Caco-2 (cell line): ENCODE data around the gene MMAB. TPM values are rescaled to one million over a fixed set of nuclear protein-coding genes. Genes with fewer than 3 reads are reported as not detected.

Source experiments
- BruUV-seq: library from RNA; stranded (reverse); fragments of 400-500 nt; replicated peaks from 2 replicates; lab custom pipeline; 2021; lab: Mats Ljungman, UMichigan
- CTCF ChIA-PET: fragments of 300-600 bp; sonication (Branson Sonifier 250); formaldehyde crosslinking; loops from one replicate; lab custom pipeline; 2022; ENCODE audit warnings: antibody characterized with exemption; lab: Charles Lee
- POLR2A ChIA-PET: fragments of 300-600 bp; sonication (Branson Sonifier 250); formaldehyde crosslinking; loops from one replicate; lab custom pipeline; 2022; ENCODE audit warnings: antibody characterized with exemption; lab: Charles Lee
- DNase-seq, 2 experiments: peaks; one replicate each; pipeline versions ENCODE4 v3.0.0 to v3.0.0-alpha.2; 2020 to 2022
- H3K27me3 ChIP-seq: replicated peaks from 2 replicates; pipeline ENCODE4 v1.6.0; 2011; ENCODE audit warnings: low read length; ENCODE audit not compliant: control insufficient read depth, insufficient read depth
- H3K36me3 ChIP-seq: 2 replicates; pipeline ENCODE4 v1.5.1; 2011; ENCODE audit warnings: low read length; ENCODE audit not compliant: control insufficient read depth, insufficient read depth
- H3K4me1 ChIP-seq: fragments of 250-450 bp; sonication (Bioruptor Pico); 2 replicates; pipeline ENCODE4 v1.5.1; 2020; ENCODE audit warnings: mild to moderate bottlenecking
- H3K4me3 ChIP-seq: 2 replicates; pipeline ENCODE4 v1.5.1; 2011; ENCODE audit warnings: low read depth, mild to moderate bottlenecking, control low read depth, low read length
- H3K9me3 ChIP-seq: fragments of 250-450 bp; sonication (Bioruptor Pico); 2 replicates; pipeline ENCODE4 v1.5.1; 2020; ENCODE audit warnings: mild to moderate bottlenecking, moderate library complexity
- H3K27ac Mint-ChIP-seq: one replicate; pipeline ENCODE4 v1.8.0; 2022; ENCODE audit warnings: mixed read lengths; ENCODE audit not compliant: unreplicated experiment
- H3K27me3 Mint-ChIP-seq: one replicate; pipeline ENCODE4 v1.8.0; 2022; ENCODE audit warnings: mixed read lengths; ENCODE audit not compliant: insufficient read depth, unreplicated experiment
- H3K36me3 Mint-ChIP-seq: one replicate; pipeline ENCODE4 v1.8.0; 2022; ENCODE audit warnings: mild to moderate bottlenecking, mixed read lengths; ENCODE audit not compliant: insufficient read depth, unreplicated experiment
- H3K4me1 Mint-ChIP-seq: one replicate; pipeline ENCODE4 v1.8.0; 2022; ENCODE audit warnings: low read depth, mixed read lengths; ENCODE audit not compliant: unreplicated experiment
- H3K4me3 Mint-ChIP-seq: one replicate; pipeline ENCODE4 v1.8.0; 2022; ENCODE audit warnings: mild to moderate bottlenecking, moderate library complexity, mixed read lengths; ENCODE audit not compliant: unreplicated experiment
- H3K9me3 Mint-ChIP-seq: one replicate; pipeline ENCODE4 v1.8.0; 2022; ENCODE audit warnings: mixed read lengths; ENCODE audit not compliant: unreplicated experiment
- CTCF ChIP-seq, 2 experiments: fragments of 200-600 bp in 1 of 2; IDR thresholded peaks; 1 replicate in 1 of 2; 2 replicates in 1 of 2; pipeline versions ENCODE4 v1.5.1 to v1.8.0; 2011 to 2022; ENCODE audit warnings: antibody characterized with exemption in 1 of 2, control low read depth in 1 of 2, inconsistent platforms in 1 of 2, low read depth in 1 of 2, low read length in 1 of 2, mild to moderate bottlenecking in 1 of 2, moderate library complexity in 1 of 2; ENCODE audit not compliant: insufficient read depth in 1 of 2, severe bottlenecking in 1 of 2, unreplicated experiment in 1 of 2
- intact Hi-C: fragments of 100-400 bp; cut with micrococcal nuclease; formaldehyde crosslinking; loops from one replicate; pipeline ENCODE4 v1.10.0; 2022; ENCODE audit not compliant: unreplicated experiment
- total RNA-seq: library from RNA; stranded (reverse); gene quantifications from 2 replicates; pipeline ENCODE4 v1.2.3, GENCODE V29; 2022

MMAB gene
- total RNA-seq, 1 experiment from 2014 or later: 48.9 TPM

GRCh38 chr12:109550281-109550680 lies 23.0 kb downstream of the MMAB start:
- H3K27me3 ChIP-seq: no peaks in the 10 kb centered on the region
- no peak overlapping the region for H3K4me3 Mint-ChIP-seq
- H3K4me3 ChIP-seq: no peak overlapping the region
- H3K36me3 ChIP-seq: no peaks in the 10 kb centered on the region
- no peaks in the 10 kb centered on the region for H3K4me1 Mint-ChIP-seq
- no peaks in the 10 kb centered on the region; the same call in 1 of the 2 replicates for H3K4me1 ChIP-seq
- BruUV-seq: no TSS peak
- ChIA-PET POLR2A (interaction anchor here (1.3 kb wide), 1 partner anchor 24 kb away, joined by 4 read pairs; the partner anchor contains the start of gene MVK), CTCF (interaction anchor here (0.7 kb wide), 1 partner anchor 225 kb away, joined by 3 read pairs; no protein-coding TSS in a partner anchor)
- DNase-seq: no peak
- no peaks in the 10 kb centered on the region for H3K9me3 Mint-ChIP-seq
- TF ChIP-seq CTCF (IDR thresholded peaks at IDR 0.05; ENCODE audit: insufficient read depth in 1 of 2, low read depth in 1 of 2, low read length in 1 of 2, severe bottlenecking in 1 of 2, unreplicated experiment in 1 of 2): no peak
- H3K36me3 Mint-ChIP-seq: no peaks in the 10 kb centered on the region
- peaks cover 4% of the 10 kb centered on the region for H3K27me3 Mint-ChIP-seq
- H3K9me3 ChIP-seq: no peaks in the 10 kb centered on the region
- intact Hi-C loops: no loop called here
- no peak overlapping the region for H3K27ac Mint-ChIP-seq

DNA sequence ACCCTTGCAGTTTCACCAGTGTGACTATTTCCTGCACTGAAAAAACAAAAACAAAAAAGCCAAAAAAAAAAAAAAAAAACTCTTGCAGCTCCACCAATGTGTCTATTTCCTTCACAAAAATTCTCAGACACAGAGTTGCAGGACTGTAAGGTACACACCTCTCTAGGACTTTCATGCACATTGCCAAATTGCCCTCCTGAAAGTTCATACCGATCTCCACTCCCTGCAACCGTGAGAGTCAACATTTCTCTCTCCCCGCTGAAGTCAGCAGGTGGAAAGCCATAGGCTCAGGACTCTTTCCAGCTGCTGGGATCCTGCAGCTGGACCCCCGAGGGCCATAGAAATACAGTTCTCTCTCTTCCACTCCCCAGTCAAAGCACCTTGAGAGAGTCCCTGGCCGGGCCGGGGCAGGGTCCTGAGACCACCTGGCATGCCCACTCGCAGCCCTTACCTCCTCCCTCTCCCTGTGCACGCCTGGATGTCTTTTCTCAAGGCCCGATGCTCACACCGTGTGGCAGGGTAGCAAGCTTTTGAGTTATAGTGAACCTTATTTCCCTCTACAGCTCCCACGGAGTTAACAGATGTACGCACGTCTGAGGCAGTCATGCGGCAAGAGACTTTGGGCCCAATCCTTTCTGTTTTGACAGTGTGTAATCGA lies 23.6 kb downstream of the MMAB start:
- Mint-ChIP-seq H3K4me1 (no peaks in the 10 kb centered on the region), H3K27ac (no peak overlapping the region), H3K27me3 (peaks cover 4% of the 10 kb centered on the region), H3K36me3 (no peaks in the 10 kb centered on the region), H3K4me3 (no peak overlapping the region), H3K9me3 (no peaks in the 10 kb centered on the region)
- no peak for DNase-seq
- no peak for TF ChIP-seq CTCF (IDR thresholded peaks at IDR 0.05; ENCODE audit: insufficient read depth in 1 of 2, low read depth in 1 of 2, low read length in 1 of 2, severe bottlenecking in 1 of 2, unreplicated experiment in 1 of 2)
- no peak overlapping the region for H3K4me3 ChIP-seq
- ChIA-PET POLR2A (interaction anchor here (1.3 kb wide), 1 partner anchor 24 kb away, joined by 4 read pairs; the partner anchor contains the start of gene MVK), CTCF (interaction anchor here (0.7 kb wide), 2 partner anchors 225 to 877 kb away, joined by 3 to 4 read pairs; no protein-coding TSS in a partner anchor)
- no peaks in the 10 kb centered on the region for H3K36me3 ChIP-seq
- intact Hi-C loops: no loop called here
- no peaks in the 10 kb centered on the region for H3K9me3 ChIP-seq
- H3K27me3 ChIP-seq: no peaks in the 10 kb centered on the region
- no TSS peak for BruUV-seq
- H3K4me1 ChIP-seq: no peaks in the 10 kb centered on the region; the same call in 1 of the 2 replicates

GRCh38 chr12:109548258-109548657 lies 25.0 kb downstream of the MMAB start:
- CTCF ChIA-PET: no interaction called here
- H3K36me3 Mint-ChIP-seq: no peaks in the 10 kb centered on the region

More at GRCh38 chr12:109548258-109548657, 25.0 kb downstream of the MMAB start:
- Histone ChIP-seq H3K27me3 (no peaks in the 10 kb centered on the region), H3K36me3 (no peaks in the 10 kb centered on the region), H3K4me3 (no peak overlapping the region), H3K4me1 (no peaks in the 10 kb centered on the region; the same call in 1 of the 2 replicates), H3K9me3 (no peaks in the 10 kb centered on the region)
- POLR2A ChIA-PET: no interaction called here
- Mint-ChIP-seq H3K27ac (no peak overlapping the region), H3K4me1 (no peaks in the 10 kb centered on the region), H3K27me3 (peaks cover 4% of the 10 kb centered on the region), H3K4me3 (no peak overlapping the region), H3K9me3 (no peaks in the 10 kb centered on the region)
- TF ChIP-seq CTCF (IDR thresholded peaks at IDR 0.05; ENCODE audit: insufficient read depth in 1 of 2, low read depth in 1 of 2, low read length in 1 of 2, severe bottlenecking in 1 of 2, unreplicated experiment in 1 of 2): no peak
- intact Hi-C loops: no loop called here
- no TSS peak for BruUV-seq
- no peak for DNase-seq
